Osteocyte (in vitro differentiated cells): ENCODE results near the gene RIC8A. TPM values are rescaled to one million over a fixed set of nuclear protein-coding genes. Genes with fewer than 3 reads are reported as not detected.

Experiments
- DNase-seq: peaks from one replicate; pipeline ENCODE4 v3.0.0; 2021; ENCODE audit warnings: mixed read lengths; ENCODE audit not compliant: unreplicated experiment; ENCODE audit errors: extremely low spot score
- H3K27ac Mint-ChIP-seq: one replicate; pipeline ENCODE4 v1.8.0; 2021; ENCODE audit warnings: mild to moderate bottlenecking, mixed read lengths; ENCODE audit not compliant: unreplicated experiment
- H3K27me3 Mint-ChIP-seq: one replicate; pipeline ENCODE4 v1.8.0; 2021; ENCODE audit warnings: mixed read lengths; ENCODE audit not compliant: unreplicated experiment
- H3K36me3 Mint-ChIP-seq: one replicate; pipeline ENCODE4 v1.8.0; 2021; ENCODE audit warnings: mixed read lengths; ENCODE audit not compliant: unreplicated experiment
- H3K4me1 Mint-ChIP-seq: one replicate; pipeline ENCODE4 v1.8.0; 2021; ENCODE audit warnings: mixed read lengths; ENCODE audit not compliant: unreplicated experiment
- H3K4me3 Mint-ChIP-seq: one replicate; pipeline ENCODE4 v1.8.0; 2021; ENCODE audit warnings: mild to moderate bottlenecking, moderate library complexity, mixed read lengths; ENCODE audit not compliant: unreplicated experiment
- H3K9me3 Mint-ChIP-seq: one replicate; pipeline ENCODE4 v1.8.0; 2021; ENCODE audit warnings: mixed read lengths; ENCODE audit not compliant: unreplicated experiment
- CTCF ChIP-seq: fragments of 200-600 bp; sonication (generic); IDR thresholded peaks from 2 replicates; pipeline ENCODE4 v1.5.0; 2021; ENCODE audit warnings: antibody characterized with exemption, mild to moderate bottlenecking, moderate library complexity
- total RNA-seq: library from RNA; stranded (reverse); gene quantifications from 2 replicates; pipeline ENCODE4 v1.2.1, GENCODE V29; 2021

RIC8A gene
- total RNA-seq, 1 donor from 2014 or later: 125 TPM

- peaks cover 18% of the 10 kb centered on the region for H3K4me1 Mint-ChIP-seq
- DNase-seq: peak; percentile 65
- H3K36me3 Mint-ChIP-seq: peaks cover 19% of the 10 kb centered on the region
- no peaks in the 10 kb centered on the region for H3K27me3 Mint-ChIP-seq
- H3K4me3 Mint-ChIP-seq: no peak overlapping the region
- peak overlapping the region; percentile 6 for H3K27ac Mint-ChIP-seq
- H3K9me3 Mint-ChIP-seq: no peaks in the 10 kb centered on the region
- TF ChIP-seq CTCF: no peak
These were observed 5.0 kb upstream of the RIC8A start for GRCh38 chr11:202490-202889.

GRCh38 chr11:203056-203944, 4.2 kb upstream of the RIC8A start:
- no peak for TF ChIP-seq CTCF
- peak overlapping the region; percentile 57 for H3K27ac Mint-ChIP-seq
- no peaks in the 10 kb centered on the region for H3K9me3 Mint-ChIP-seq
- H3K4me1 Mint-ChIP-seq: peaks cover 18% of the 10 kb centered on the region
- H3K27me3 Mint-ChIP-seq: no peaks in the 10 kb centered on the region
- no peak overlapping the region for H3K4me3 Mint-ChIP-seq
- peak; percentile 63 for DNase-seq
- H3K36me3 Mint-ChIP-seq: peaks cover 19% of the 10 kb centered on the region

GRCh38 chr11:203945-204586, 3.4 kb upstream of the RIC8A start:
- DNase-seq: peak; percentile 60
- TF ChIP-seq CTCF: no peak
- peak overlapping the region; percentile 57 for H3K27ac Mint-ChIP-seq
- H3K36me3 Mint-ChIP-seq: peaks cover 19% of the 10 kb centered on the region
- no peak overlapping the region for H3K4me3 Mint-ChIP-seq
- no peaks in the 10 kb centered on the region for H3K9me3 Mint-ChIP-seq
- no peaks in the 10 kb centered on the region for H3K27me3 Mint-ChIP-seq
- H3K4me1 Mint-ChIP-seq: peaks cover 19% of the 10 kb centered on the region

GRCh38 chr11:204587-205109, 2.9 kb upstream of the RIC8A start:
- Mint-ChIP-seq H3K27me3 (no peaks in the 10 kb centered on the region), H3K4me1 (peaks cover 22% of the 10 kb centered on the region), H3K9me3 (no peaks in the 10 kb centered on the region), H3K4me3 (no peak overlapping the region), H3K36me3 (peaks cover 19% of the 10 kb centered on the region), H3K27ac (peak overlapping the region; percentile 31)
- peak; percentile 68 for DNase-seq
- TF ChIP-seq CTCF: no peak
